HepG2 (cell line): ENCODE data around the gene PKNOX2. TPM values are rescaled to one million over a fixed set of nuclear protein-coding genes. Genes with fewer than 3 reads are reported as not detected.

Experiments used
- ATAC-seq: fragments of 200-7000 bp; cut with Tn5 transposase; 3 replicates; pipeline ENCODE4 v1.9.1; 2020; ENCODE audit warnings: mild to moderate bottlenecking, moderate library complexity
- BruUV-seq: library from RNA; stranded (reverse); fragments of 400-500 nt; replicated peaks from 2 replicates; lab custom pipeline; 2021; lab: Mats Ljungman, UMichigan
- CTCF ChIA-PET: fragments of 300-600 bp; formaldehyde crosslinking; extraction: SDS; loops from one replicate; lab custom pipeline; 2021; ENCODE audit warnings: low total read pairs, inconsistent platforms, low intra/inter-chr PET ratio; lab: Yijun Ruan, JAX
- POLR2A ChIA-PET: fragments of 350-600 bp; sonication (Branson Sonifier 250); formaldehyde crosslinking; loops from one replicate; lab custom pipeline; 2020; ENCODE audit warnings: antibody characterized with exemption, inconsistent platforms; lab: Yijun Ruan, JAX
- DNase-seq: peaks from one replicate; pipeline ENCODE4 v3.0.0-alpha.2; 2015; ENCODE audit warnings: low spot score
- FAIRE-seq: peaks from 3 replicates; lab custom pipeline; 2011; peaks lifted over from hg19 to GRCh38; lab: Jason Lieb, UNC
- H2AFZ ChIP-seq: one replicate; pipeline ENCODE4 v1.6.1; 2011; ENCODE audit warnings: low read length, inconsistent platforms
- H3K27ac ChIP-seq: fragments of 300-600 bp; 3 replicates; pipeline ENCODE4 v1.8.0; 2011; ENCODE audit warnings: mixed run types, mild to moderate bottlenecking, mixed read lengths, low read length, inconsistent platforms; ENCODE audit not compliant: insufficient read depth; ENCODE audit errors: extremely low read length
- H3K27me3 ChIP-seq, 2 experiments: fragments of 200-600 bp in 1 of 2; 2 replicates in 1 of 2; 3 replicates in 1 of 2; pipeline versions ENCODE4 v1.6.0 to v1.8.0; 2011; ENCODE audit warnings: low read length in 2 of 2, mild to moderate bottlenecking in 2 of 2, moderate library complexity in 2 of 2, inconsistent platforms in 1 of 2; ENCODE audit not compliant: insufficient read depth in 2 of 2, control insufficient read depth in 1 of 2
- H3K36me3 ChIP-seq, 2 experiments: fragments of 200-600 bp in 1 of 2; replicated peaks in 1 of 2; 2 replicates in 1 of 2; 3 replicates in 1 of 2; pipeline versions ENCODE4 v1.5.1 to v1.8.0; 2011; ENCODE audit warnings: low read length in 2 of 2, inconsistent platforms in 1 of 2; ENCODE audit not compliant: insufficient read depth in 2 of 2, control insufficient read depth in 1 of 2
- H3K4me1 ChIP-seq: 2 replicates; pipeline ENCODE4 v1.5.1; 2012; ENCODE audit warnings: low read length, inconsistent platforms; ENCODE audit not compliant: insufficient read depth
- H3K4me2 ChIP-seq: 2 replicates; pipeline ENCODE4 v1.6.0; 2011; ENCODE audit warnings: low read depth, low read length, inconsistent platforms
- H3K4me3 ChIP-seq, 3 experiments: fragments of 200-600 bp in 1 of 3; sonication (generic), shearing (Covaris generic) in 1 of 3; replicated peaks in 1 of 3; 2 replicates each; pipeline ENCODE4 v1.5.1; 2011 to 2016; ENCODE audit warnings: low read length in 3 of 3, inconsistent platforms in 2 of 3, low read depth in 2 of 3, mild to moderate bottlenecking in 2 of 3, control low read depth in 1 of 3, mixed read lengths in 1 of 3; ENCODE audit not compliant: insufficient read depth in 1 of 3
- H3K79me2 ChIP-seq: one replicate; pipeline ENCODE4 v1.6.1; 2011; ENCODE audit warnings: low read length, inconsistent platforms; ENCODE audit not compliant: insufficient read depth
- H3K9ac ChIP-seq: 2 replicates; pipeline ENCODE4 v1.6.0; 2011; ENCODE audit warnings: mild to moderate bottlenecking, low read depth, low read length, inconsistent platforms; ENCODE audit not compliant: insufficient read depth
- H3K9me3 ChIP-seq: 2 replicates; pipeline ENCODE4 v1.5.1; 2012; ENCODE audit warnings: mild to moderate bottlenecking, low read length
- H4K20me1 ChIP-seq: 2 replicates; pipeline ENCODE4 v1.6.0; 2011; ENCODE audit warnings: inconsistent platforms, mild to moderate bottlenecking, low read length, moderate library complexity; ENCODE audit not compliant: insufficient read depth
- PAF1 ChIP-seq: IDR thresholded peaks from 2 replicates; pipeline ENCODE4 v1.6.1; 2016; ENCODE audit warnings: missing genetic modification reagents, missing compliant biosample characterization
- ZBTB33 ChIP-seq: sonication (generic); formaldehyde crosslinking; IDR thresholded peaks from 2 replicates; pipeline ENCODE4 v1.4.0; 2020; ENCODE audit warnings: missing genetic modification reagents
- ZNF205 ChIP-seq: IDR thresholded peaks from 2 replicates; pipeline ENCODE4 v1.6.1; 2018; ENCODE audit warnings: missing biosample characterization, missing genetic modification reagents
- ZNF282 ChIP-seq: fragments of 450-650 bp; IDR thresholded peaks from 2 replicates; pipeline ENCODE4 v1.6.1; 2018; ENCODE audit not compliant: partially characterized antibody
- ZNF501 ChIP-seq: sonication (generic); formaldehyde crosslinking; IDR thresholded peaks from 2 replicates; pipeline ENCODE4 v1.5.1; 2020; ENCODE audit warnings: mild to moderate bottlenecking, moderate library complexity, missing genetic modification reagents
- WGBS: methylation state at CpG from one replicate; pipeline ENCODE4 v1.1.6; 2017; ENCODE audit warnings: low lambda C conversion rate; 5-methylcytosine and 5-hydroxymethylcytosine counted together
- in situ Hi-C: cut with HindIII; loops from 2 replicates; pipeline ENCODE4 v1.10.0; 2017; ENCODE audit warnings: low pct_unique_long_range_greater_than_20kb; ENCODE audit not compliant: extremely low pct_ligation_motif_present
- intact Hi-C: fragments of 100-400 bp; cut with micrococcal nuclease; formaldehyde crosslinking; loops from one replicate; pipeline ENCODE4 v1.10.0; 2022; ENCODE audit not compliant: unreplicated experiment
- polyA plus RNA-seq, 8 experiments: library from polyadenylated mRNA; depleted of rRNA in 3 of 8; stranded (reverse) in 7 of 8; unstranded in 1 of 8; fragments of >200 nt; fragmentation: Illumina TruSeq in 4 of 8; extraction: Trizol in 4 of 8; gene quantifications; 2 replicates each; pipeline versions ENCODE4 v1.2.1 to v1.2.3, GENCODE V29; 2011 to 2016; ENCODE audit warnings: low read depth in 4 of 8, missing spikeins in 1 of 8, mixed read lengths in 1 of 8; ENCODE audit not compliant: insufficient read depth in 1 of 8
- total RNA-seq, 5 experiments: library from RNA; depleted of rRNA; stranded (reverse); fragments of >200 nt; fragmentation: Illumina TruSeq; extraction: Trizol; gene quantifications; 2 replicates each; pipeline ENCODE4 v1.2.3, GENCODE V29; 2016; ENCODE audit warnings: low read depth in 1 of 5

PKNOX2 gene
- total and polyA plus RNA-seq, 2 of the 13 experiments (the other 11 are each of a cell fraction or from before 2014, with no cell fraction given) = not detected

- TF ChIP-seq ZNF205 (CRISPR knock-in tag) = no peak
- no peak for TF ChIP-seq ZNF282
Observed at GRCh38 chr11:125251956-125252355, 87.4 kb downstream of the PKNOX2 start (continued).

- CTCF ChIA-PET = no interaction called here
- no peaks in the 10 kb centered on the region for H4K20me1 ChIP-seq
- POLR2A ChIA-PET = no interaction called here
- H3K27me3 ChIP-seq = peaks cover 4 to 24% of the 10 kb centered on the region in 2 experiments; a peak in 3 of 5 replicates
- WGBS = 39% methylated on average over 7 of the region's 7 CpGs
- H3K27ac ChIP-seq = no peak overlapping the region
- no peaks in the 10 kb centered on the region for H3K36me3 ChIP-seq
- H2AFZ ChIP-seq = no peak overlapping the region
- in situ Hi-C loops (no loop called here), intact Hi-C loops (no loop called here)
- no TSS peak for BruUV-seq
- DNase-seq (no peak), ATAC-seq (no peak), FAIRE-seq (no peak)
- no peaks in the 10 kb centered on the region for H3K4me1 ChIP-seq
- no peak overlapping the region for H3K4me2 ChIP-seq
- no peak for TF ChIP-seq ZNF501 (CRISPR knock-in tag)
- TF ChIP-seq PAF1 (CRISPR knock-in tag) = no peak
- TF ChIP-seq ZBTB33 (CRISPR knock-in tag) = no peak
- no peaks in the 10 kb centered on the region for H3K79me2 ChIP-seq
- H3K9ac ChIP-seq = no peak overlapping the region
- no peak overlapping the region for H3K4me3 ChIP-seq
- no peaks in the 10 kb centered on the region for H3K9me3 ChIP-seq
Observed at GRCh38 chr11:125253289-125253688, 88.7 kb downstream of the PKNOX2 start.
